ENCODE data around the gene TMEM207. TPM values are rescaled to one million over a fixed set of nuclear protein-coding genes. Genes with fewer than 3 reads are reported as not detected.

TMEM207 gene
- polyA plus RNA-seq, 1 of the 3 experiments (the other 2 are of a cell fraction) = not detected

DNA sequence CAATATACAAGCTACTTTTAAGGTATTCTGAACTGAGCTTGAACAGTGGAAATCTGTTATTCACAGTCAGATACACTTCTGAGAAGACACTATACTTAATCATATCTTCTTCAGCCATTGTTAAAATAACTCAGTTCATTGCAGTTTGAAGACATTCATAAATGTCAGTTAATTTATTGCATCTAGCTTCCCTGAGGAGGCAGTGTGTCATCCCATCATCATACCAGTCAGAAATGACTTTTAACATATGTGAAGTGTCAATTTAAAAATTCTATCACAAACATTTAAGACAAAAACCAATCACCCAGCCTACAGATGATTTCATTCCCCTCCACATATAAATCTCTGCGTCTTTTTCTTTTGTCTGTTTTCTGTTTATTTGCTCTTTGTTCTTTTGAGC, 7.5 kb downstream of the TMEM207 start:
- Histone ChIP-seq H3K9ac (no peak overlapping the region), H3K4me1 (ENCODE audit: control insufficient read depth in 1 of 2, insufficient read depth in 2 of 2, low read depth in 1 of 2, low read length in 1 of 2) (no peaks in the 10 kb centered on the region; a peak in 1 of 4 replicates), H3F3A (replicated peaks; ENCODE audit: insufficient read depth) (no peaks in the 10 kb centered on the region), H4K20me1 (ENCODE audit: insufficient read depth) (no peaks in the 10 kb centered on the region), H2AFZ (ENCODE audit: low read depth) (no peak overlapping the region), H3K4me2 (no peak overlapping the region), H3K9me3 (no peaks in the 10 kb centered on the region), H3K27ac (ENCODE audit: low read depth in 2 of 2, low read length in 1 of 2) (no peak overlapping the region), H3K4me3 (ENCODE audit: low read depth in 2 of 2, low read length in 1 of 2) (no peak overlapping the region), H3K79me2 (ENCODE audit: insufficient read depth) (no peaks in the 10 kb centered on the region), H3K9me2 (no peaks in the 10 kb centered on the region), H3K27me3 (ENCODE audit: insufficient read depth) (peaks cover 5% of the 10 kb centered on the region; the same call in 1 of the 2 replicates), H3K36me3 (replicated peaks in 1 of 2; ENCODE audit: control insufficient read depth in 1 of 2, insufficient read depth in 2 of 2, low read length in 1 of 2) (no peaks in the 10 kb centered on the region)
- WGBS (ENCODE audit: low lambda C conversion rate) = 40% methylated on average over 1 of the region's 1 CpG
- ChIA-PET CTCF (no interaction called here), POLR2A (no interaction called here)
- no peak for DNase-seq
- TF ChIP-seq ELF1 (IDR thresholded peaks at IDR 0.05) (no peak), FOXJ3 (CRISPR knock-in tag; IDR thresholded peaks at IDR 0.05) (no peak), TAF1 (IDR thresholded peaks at IDR 0.05; ENCODE audit: borderline replicate concordance, low read depth, low read length) (no peak), GATA2 (CRISPR knock-in tag; IDR thresholded peaks at IDR 0.05) (no peak), MEF2A (IDR thresholded peaks at IDR 0.05; ENCODE audit: borderline replicate concordance, low read depth) (no peak), POLR2AphosphoS5 (IDR thresholded peaks at IDR 0.05; ENCODE audit: low read depth, low read length) (no peak), TEAD4 (IDR thresholded peaks at IDR 0.05; ENCODE audit: borderline replicate concordance, insufficient read depth) (no peak), NFIC (IDR thresholded peaks at IDR 0.05; ENCODE audit: borderline replicate concordance) (no peak), FOXM1 (IDR thresholded peaks at IDR 0.05; ENCODE audit: low read depth) (no peak), SMC3 (IDR thresholded peaks at IDR 0.05; ENCODE audit: low read depth, low read length) (no peak), SIN3A (IDR thresholded peaks at IDR 0.05; ENCODE audit: borderline replicate concordance, low read depth, low read length) (no peak), MXI1 (IDR thresholded peaks at IDR 0.05; ENCODE audit: low read depth, low read length) (no peak), RFX5 (IDR thresholded peaks at IDR 0.05; ENCODE audit: low read length) (no peak)
- TF ChIP-seq, protein P1, sequence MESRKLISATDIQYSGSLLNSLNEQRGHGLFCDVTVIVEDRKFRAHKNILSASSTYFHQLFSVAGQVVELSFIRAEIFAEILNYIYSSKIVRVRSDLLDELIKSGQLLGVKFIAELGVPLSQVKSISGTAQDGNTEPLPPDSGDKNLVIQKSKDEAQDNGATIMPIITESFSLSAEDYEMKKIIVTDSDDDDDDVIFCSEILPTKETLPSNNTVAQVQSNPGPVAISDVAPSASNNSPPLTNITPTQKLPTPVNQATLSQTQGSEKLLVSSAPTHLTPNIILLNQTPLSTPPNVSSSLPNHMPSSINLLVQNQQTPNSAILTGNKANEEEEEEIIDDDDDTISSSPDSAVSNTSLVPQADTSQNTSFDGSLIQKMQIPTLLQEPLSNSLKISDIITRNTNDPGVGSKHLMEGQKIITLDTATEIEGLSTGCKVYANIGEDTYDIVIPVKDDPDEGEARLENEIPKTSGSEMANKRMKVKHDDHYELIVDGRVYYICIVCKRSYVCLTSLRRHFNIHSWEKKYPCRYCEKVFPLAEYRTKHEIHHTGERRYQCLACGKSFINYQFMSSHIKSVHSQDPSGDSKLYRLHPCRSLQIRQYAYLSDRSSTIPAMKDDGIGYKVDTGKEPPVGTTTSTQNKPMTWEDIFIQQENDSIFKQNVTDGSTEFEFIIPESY (IDR thresholded peaks at IDR 0.05; ENCODE audit: borderline replicate concordance, low read depth) = no peak

DNA sequence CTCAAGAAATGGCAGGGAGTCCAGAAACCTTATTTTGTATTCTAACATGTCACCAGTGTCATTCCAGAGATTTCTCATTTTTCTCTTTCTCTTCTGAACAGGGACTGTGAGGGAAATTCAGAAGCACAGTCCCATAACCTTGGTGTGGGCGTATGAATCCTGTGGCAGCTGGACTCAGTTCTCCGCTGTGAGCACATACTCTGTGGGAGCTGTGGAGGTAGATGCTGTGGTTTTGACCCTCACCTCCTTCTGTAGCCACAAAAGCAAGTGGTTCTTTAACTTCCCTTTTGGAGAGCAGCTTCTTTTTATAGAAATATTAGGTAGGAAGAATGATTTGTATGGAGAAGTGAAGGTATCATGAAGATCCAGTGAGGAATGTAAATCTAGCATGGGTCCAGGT, 13.4 kb downstream of the TMEM207 start:
- no peak overlapping the region for H3K9ac ChIP-seq
- no peaks in the 10 kb centered on the region for H3K9me3 ChIP-seq
- 12% methylated on average over 2 of the region's 2 CpGs for WGBS (ENCODE audit: low lambda C conversion rate)
- CTCF ChIA-PET = no interaction called here
- no peak overlapping the region for H3K4me3 ChIP-seq (ENCODE audit: low read depth in 2 of 2, low read length in 1 of 2)
- H2AFZ ChIP-seq (ENCODE audit: low read depth) = no peak overlapping the region
- no peaks in the 10 kb centered on the region for H3K36me3 ChIP-seq (replicated peaks in 1 of 2; ENCODE audit: control insufficient read depth in 1 of 2, insufficient read depth in 2 of 2, low read length in 1 of 2)
- no peaks in the 10 kb centered on the region for H3K9me2 ChIP-seq
- H3F3A ChIP-seq (replicated peaks; ENCODE audit: insufficient read depth) = no peaks in the 10 kb centered on the region
- no peak for DNase-seq
- no peaks in the 10 kb centered on the region for H4K20me1 ChIP-seq (ENCODE audit: insufficient read depth)
- H3K79me2 ChIP-seq (ENCODE audit: insufficient read depth) = no peaks in the 10 kb centered on the region
- H3K27ac ChIP-seq (ENCODE audit: low read depth in 2 of 2, low read length in 1 of 2) = no peak overlapping the region
- no peak overlapping the region for H3K4me2 ChIP-seq
- POLR2A ChIA-PET = no interaction called here
- TF ChIP-seq CHD2 (IDR thresholded peaks at IDR 0.05; ENCODE audit: low read length, partially characterized antibody) = no peak
- TF ChIP-seq MEF2A (IDR thresholded peaks at IDR 0.05; ENCODE audit: borderline replicate concordance, low read depth) = no peak
- no peak for TF ChIP-seq RCOR1 (IDR thresholded peaks at IDR 0.05; ENCODE audit: low read length)
- TF ChIP-seq, protein P2, sequence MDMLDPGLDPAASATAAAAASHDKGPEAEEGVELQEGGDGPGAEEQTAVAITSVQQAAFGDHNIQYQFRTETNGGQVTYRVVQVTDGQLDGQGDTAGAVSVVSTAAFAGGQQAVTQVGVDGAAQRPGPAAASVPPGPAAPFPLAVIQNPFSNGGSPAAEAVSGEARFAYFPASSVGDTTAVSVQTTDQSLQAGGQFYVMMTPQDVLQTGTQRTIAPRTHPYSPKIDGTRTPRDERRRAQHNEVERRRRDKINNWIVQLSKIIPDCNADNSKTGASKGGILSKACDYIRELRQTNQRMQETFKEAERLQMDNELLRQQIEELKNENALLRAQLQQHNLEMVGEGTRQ (IDR thresholded peaks at IDR 0.05; ENCODE audit: borderline replicate concordance, low read depth, low read length) = no peak
- no peak for TF ChIP-seq NFIC (IDR thresholded peaks at IDR 0.05; ENCODE audit: borderline replicate concordance)
- TF ChIP-seq RXRA (IDR thresholded peaks at IDR 0.05; ENCODE audit: borderline replicate concordance, low read depth) = no peak
- no peak for TF ChIP-seq JUND (IDR thresholded peaks at IDR 0.05)
- TF ChIP-seq RAD21 (IDR thresholded peaks at IDR 0.05; ENCODE audit: low read length) = no peak
- no peak for TF ChIP-seq TCF12 (IDR thresholded peaks at IDR 0.05)
- TF ChIP-seq SMC3 (IDR thresholded peaks at IDR 0.05; ENCODE audit: low read depth, low read length) = no peak
- TF ChIP-seq, protein P3, sequence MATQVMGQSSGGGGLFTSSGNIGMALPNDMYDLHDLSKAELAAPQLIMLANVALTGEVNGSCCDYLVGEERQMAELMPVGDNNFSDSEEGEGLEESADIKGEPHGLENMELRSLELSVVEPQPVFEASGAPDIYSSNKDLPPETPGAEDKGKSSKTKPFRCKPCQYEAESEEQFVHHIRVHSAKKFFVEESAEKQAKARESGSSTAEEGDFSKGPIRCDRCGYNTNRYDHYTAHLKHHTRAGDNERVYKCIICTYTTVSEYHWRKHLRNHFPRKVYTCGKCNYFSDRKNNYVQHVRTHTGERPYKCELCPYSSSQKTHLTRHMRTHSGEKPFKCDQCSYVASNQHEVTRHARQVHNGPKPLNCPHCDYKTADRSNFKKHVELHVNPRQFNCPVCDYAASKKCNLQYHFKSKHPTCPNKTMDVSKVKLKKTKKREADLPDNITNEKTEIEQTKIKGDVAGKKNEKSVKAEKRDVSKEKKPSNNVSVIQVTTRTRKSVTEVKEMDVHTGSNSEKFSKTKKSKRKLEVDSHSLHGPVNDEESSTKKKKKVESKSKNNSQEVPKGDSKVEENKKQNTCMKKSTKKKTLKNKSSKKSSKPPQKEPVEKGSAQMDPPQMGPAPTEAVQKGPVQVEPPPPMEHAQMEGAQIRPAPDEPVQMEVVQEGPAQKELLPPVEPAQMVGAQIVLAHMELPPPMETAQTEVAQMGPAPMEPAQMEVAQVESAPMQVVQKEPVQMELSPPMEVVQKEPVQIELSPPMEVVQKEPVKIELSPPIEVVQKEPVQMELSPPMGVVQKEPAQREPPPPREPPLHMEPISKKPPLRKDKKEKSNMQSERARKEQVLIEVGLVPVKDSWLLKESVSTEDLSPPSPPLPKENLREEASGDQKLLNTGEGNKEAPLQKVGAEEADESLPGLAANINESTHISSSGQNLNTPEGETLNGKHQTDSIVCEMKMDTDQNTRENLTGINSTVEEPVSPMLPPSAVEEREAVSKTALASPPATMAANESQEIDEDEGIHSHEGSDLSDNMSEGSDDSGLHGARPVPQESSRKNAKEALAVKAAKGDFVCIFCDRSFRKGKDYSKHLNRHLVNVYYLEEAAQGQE (IDR thresholded peaks at IDR 0.05; ENCODE audit: low read depth, low read length) = no peak
- no peak for TF ChIP-seq TEAD4 (IDR thresholded peaks at IDR 0.05; ENCODE audit: borderline replicate concordance, insufficient read depth)
- H3K27me3 ChIP-seq (ENCODE audit: insufficient read depth) = peaks cover 5% of the 10 kb centered on the region; the same call in 1 of the 2 replicates
- no peaks in the 10 kb centered on the region for H3K4me1 ChIP-seq (ENCODE audit: control insufficient read depth in 1 of 2, insufficient read depth in 2 of 2, low read depth in 1 of 2, low read length in 1 of 2)

Measured in SK-N-SH (cell line).